ENCODE data around the gene TEC. TPM values are rescaled to one million over a fixed set of nuclear protein-coding genes. Genes with fewer than 3 reads are reported as not detected.
A peak's percentile ranks its signal among the peaks of the same experiment; 100 is the strongest.

Gene TEC
- total and polyA plus RNA-seq, 7 experiments from 2014 or later: 0.91 to 5.8 (median 2.5) TPM

DNA sequence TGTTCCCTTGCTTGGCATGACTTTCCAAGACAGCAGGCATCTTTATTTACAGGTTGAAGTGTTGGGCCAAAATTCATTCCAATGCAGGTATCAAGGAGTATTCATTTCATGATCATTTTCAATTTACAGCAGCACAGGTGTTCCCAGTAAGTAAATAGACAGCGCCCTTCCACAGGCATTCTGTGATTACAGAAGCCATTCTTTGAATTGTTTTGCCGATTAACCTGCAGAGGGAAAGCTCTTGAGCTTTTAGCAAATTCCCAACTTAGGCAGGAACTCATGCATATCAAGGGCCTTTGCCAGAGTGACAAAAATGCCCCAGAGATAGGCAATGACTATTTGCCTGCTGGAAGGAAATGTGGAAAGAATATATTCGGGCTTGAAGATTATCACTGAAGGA lies 142.4 kb downstream of the TEC start:
- Histone ChIP-seq H3K36me3 (ENCODE audit: control insufficient read depth in 2 of 3, insufficient read depth in 3 of 3, low read length in 3 of 3) (peaks cover 0 to 7% (median 0%) of the 10 kb centered on the region in 3 experiments), H3K4me1 (ENCODE audit: control insufficient read depth in 2 of 2, insufficient read depth in 2 of 2, low read length in 2 of 2) (peaks cover 32 to 87% of the 10 kb centered on the region in 2 donors), H3K9me3 (ENCODE audit: control insufficient read depth in 2 of 3, low read length in 3 of 3) (no peaks in the 10 kb centered on the region), H3K4me3 (ENCODE audit: low read length) (peak overlapping the region; percentile 52), H3K27me3 (ENCODE audit: control insufficient read depth in 2 of 2, insufficient read depth in 2 of 2, low read length in 2 of 2) (no peaks in the 10 kb centered on the region), H3K27ac (ENCODE audit: low read depth, low read length) (peak overlapping the region; percentile 79)
- intact Hi-C loops (cut with micrococcal nuclease): loop anchor here (5.0 to 10.0 kb wide), 2 partner anchors 418 to 420 kb away; no protein-coding TSS in a partner anchor
- CTCF ChIA-PET: interaction anchor here (1.0 to 6.3 kb wide), 7 partner anchors 9 to 113 kb away, joined by 3 to 127 read pairs (median 6); no protein-coding TSS in a partner anchor
- Mint-ChIP-seq H3K27ac (peak overlapping the region in 7 of 9 donors; percentile 89 to 97 (median 95)), H3K4me1 (peaks cover 0 to 89% (median 84%) of the 10 kb centered on the region in 7 donors), H3K36me3 (peaks cover 3 to 45% (median 22%) of the 10 kb centered on the region in 5 donors), H3K9me3 (no peaks in the 10 kb centered on the region), H3K27me3 (no peaks in the 10 kb centered on the region), H3K4me3 (peak overlapping the region in 9 of 10 donors; percentile 80 to 99 (median 91))
- ATAC-seq: no peak
- POLR2A ChIA-PET: interaction anchor here (2.8 to 12.1 kb wide), 2 partner anchors 10 to 11 kb away, joined by 18 to 184 read pairs; partner anchors contain the start of gene TXK
- DNase-seq: no peak

DNA sequence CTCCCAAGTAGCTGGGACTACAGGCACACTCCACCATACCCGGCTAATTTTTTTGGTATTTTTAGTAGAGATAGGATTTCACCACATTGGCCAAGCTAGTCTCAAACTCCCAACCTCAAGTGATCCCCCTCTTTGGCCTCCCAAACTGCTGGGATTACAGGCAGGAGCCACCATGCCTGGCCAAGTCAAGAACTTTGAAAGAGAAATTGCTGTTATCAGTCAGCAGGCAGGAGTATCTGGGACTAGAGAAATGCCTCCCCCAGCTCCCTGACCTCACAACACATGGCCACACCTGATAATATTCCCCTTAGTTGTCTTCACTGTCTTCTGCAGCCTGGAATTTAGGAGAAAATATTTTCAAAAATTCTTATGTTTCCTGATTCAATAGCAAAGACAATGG lies 143.0 kb downstream of the TEC start:
- no peak for DNase-seq
- H3K36me3 Mint-ChIP-seq: peaks cover 3 to 42% (median 18%) of the 10 kb centered on the region in 5 donors
- POLR2A ChIA-PET: interaction anchor here (0.7 to 12.1 kb wide), 3 partner anchors 9 to 12 kb away, joined by 11 to 184 read pairs (median 18); partner anchors contain the start of gene TXK
- peaks cover 0 to 87% (median 83%) of the 10 kb centered on the region in 7 donors for H3K4me1 Mint-ChIP-seq
- peaks cover 32 to 89% of the 10 kb centered on the region in 2 donors for H3K4me1 ChIP-seq (ENCODE audit: control insufficient read depth in 2 of 2, insufficient read depth in 2 of 2, low read length in 2 of 2)
- intact Hi-C loops (cut with micrococcal nuclease): loop anchor here (5.0 to 10.0 kb wide), 2 partner anchors 418 to 421 kb away; no protein-coding TSS in a partner anchor
- no peaks in the 10 kb centered on the region for H3K27me3 Mint-ChIP-seq
- H3K4me3 ChIP-seq (ENCODE audit: low read length): peak overlapping the region; percentile 52
- H3K27me3 ChIP-seq (ENCODE audit: control insufficient read depth in 2 of 2, insufficient read depth in 2 of 2, low read length in 2 of 2): no peaks in the 10 kb centered on the region
- peak overlapping the region; percentile 79 for H3K27ac ChIP-seq (ENCODE audit: low read depth, low read length)
- CTCF ChIA-PET: interaction anchor here (1.5 to 6.3 kb wide), 3 partner anchors 13 to 79 kb away, joined by 6 to 127 read pairs (median 12); no protein-coding TSS in a partner anchor
- no peak for ATAC-seq
- no peaks in the 10 kb centered on the region for H3K9me3 ChIP-seq (ENCODE audit: control insufficient read depth in 2 of 3, low read length in 3 of 3)
- H3K27ac Mint-ChIP-seq: peak overlapping the region in 7 of 9 donors; percentile 89 to 97 (median 95)
- H3K4me3 Mint-ChIP-seq: peak overlapping the region in 9 of 10 donors; percentile 42 to 99 (median 87)
- no peaks in the 10 kb centered on the region for H3K9me3 Mint-ChIP-seq
- H3K36me3 ChIP-seq (ENCODE audit: control insufficient read depth in 2 of 3, insufficient read depth in 3 of 3, low read length in 3 of 3): peaks cover 0 to 7% (median 0%) of the 10 kb centered on the region in 3 experiments

DNA sequence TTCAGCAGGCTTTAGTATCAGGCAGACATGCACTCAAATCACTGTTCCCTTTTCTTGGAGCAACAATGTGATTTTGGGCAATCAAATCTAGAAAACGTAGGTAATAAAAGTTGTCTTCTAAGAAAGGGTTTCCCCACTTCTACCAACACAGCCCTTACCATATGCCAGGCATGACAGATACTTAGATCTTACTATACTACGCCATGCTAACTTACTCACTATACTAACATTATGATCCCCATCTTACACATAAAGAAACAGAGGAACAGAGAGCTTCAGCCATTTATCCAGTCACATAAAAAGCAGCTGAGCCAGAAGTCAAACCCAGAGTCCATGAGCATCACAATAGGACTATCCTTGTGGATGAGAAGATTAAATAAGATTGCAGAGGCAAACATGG lies 144.8 kb downstream of the TEC start:
- ATAC-seq: no peak
- Mint-ChIP-seq H3K27ac (peak overlapping the region in 7 of 9 donors; percentile 7 to 97 (median 93)), H3K4me1 (peaks cover 2 to 71% (median 67%) of the 10 kb centered on the region in 7 donors), H3K27me3 (no peaks in the 10 kb centered on the region), H3K9me3 (no peaks in the 10 kb centered on the region), H3K4me3 (peak overlapping the region in 9 of 10 donors; percentile 12 to 96 (median 68)), H3K36me3 (peaks cover 3 to 35% (median 9%) of the 10 kb centered on the region in 5 donors)
- H3K9me3 ChIP-seq (ENCODE audit: control insufficient read depth in 2 of 3, low read length in 3 of 3): no peaks in the 10 kb centered on the region
- intact Hi-C loops (cut with micrococcal nuclease): loop anchor here (5.0 to 10.0 kb wide), 2 partner anchors 420 to 422 kb away; no protein-coding TSS in a partner anchor
- H3K4me3 ChIP-seq (ENCODE audit: low read length): no peak overlapping the region
- ChIA-PET POLR2A (interaction anchor here (12.1 kb wide), 1 partner anchor 13 kb away, joined by 184 read pairs; the partner anchor contains the start of gene TXK), CTCF (interaction anchor here (0.8 to 3.1 kb wide), 3 partner anchors 9 to 17 kb away, joined by 3 to 9 read pairs (median 7); no protein-coding TSS in a partner anchor)
- H3K27ac ChIP-seq (ENCODE audit: low read depth, low read length): peak overlapping the region; percentile 79
- H3K27me3 ChIP-seq (ENCODE audit: control insufficient read depth in 2 of 2, insufficient read depth in 2 of 2, low read length in 2 of 2): no peaks in the 10 kb centered on the region
- DNase-seq: no peak
- H3K36me3 ChIP-seq (ENCODE audit: control insufficient read depth in 2 of 3, insufficient read depth in 3 of 3, low read length in 3 of 3): no peaks in the 10 kb centered on the region
- peaks cover 25 to 88% of the 10 kb centered on the region in 2 donors for H3K4me1 ChIP-seq (ENCODE audit: control insufficient read depth in 2 of 2, insufficient read depth in 2 of 2, low read length in 2 of 2)

DNA sequence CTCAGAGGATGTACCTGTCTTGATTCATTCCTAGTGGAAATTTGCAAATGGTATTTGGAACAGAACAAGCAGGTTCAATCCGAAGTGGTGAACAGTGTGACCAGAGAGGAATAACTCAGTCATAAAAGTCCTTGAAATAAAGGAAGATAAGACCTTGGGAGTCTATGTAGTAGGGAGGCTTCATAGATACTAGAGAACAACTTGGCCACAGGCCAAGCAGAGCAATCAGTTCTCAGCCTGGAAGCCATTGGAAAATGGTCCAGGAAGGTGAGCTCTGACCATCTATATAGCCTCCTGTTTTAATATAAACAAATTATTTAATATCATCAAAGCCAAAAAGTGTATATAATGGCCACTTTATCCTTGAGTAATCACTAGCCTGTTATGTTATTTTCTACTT lies 146.9 kb downstream of the TEC start:
- ChIA-PET POLR2A (interaction anchor here (0.6 to 12.1 kb wide), 3 partner anchors 9 to 23 kb away, joined by 3 to 184 read pairs (median 14); partner anchors contain the start of gene TXK), CTCF (interaction anchor here (1.6 kb wide), 1 partner anchor 19 kb away, joined by 3 read pairs; no protein-coding TSS in a partner anchor)
- Histone ChIP-seq H3K27ac (ENCODE audit: low read depth, low read length) (no peak overlapping the region), H3K36me3 (ENCODE audit: control insufficient read depth in 2 of 3, insufficient read depth in 3 of 3, low read length in 3 of 3) (peaks cover 0 to 5% (median 0%) of the 10 kb centered on the region in 3 experiments), H3K9me3 (ENCODE audit: control insufficient read depth in 2 of 3, low read length in 3 of 3) (no peaks in the 10 kb centered on the region), H3K4me3 (ENCODE audit: low read length) (no peak overlapping the region), H3K27me3 (ENCODE audit: control insufficient read depth in 2 of 2, insufficient read depth in 2 of 2, low read length in 2 of 2) (no peaks in the 10 kb centered on the region), H3K4me1 (ENCODE audit: control insufficient read depth in 2 of 2, insufficient read depth in 2 of 2, low read length in 2 of 2) (peaks cover 22 to 90% of the 10 kb centered on the region in 2 donors)
- intact Hi-C loops (cut with micrococcal nuclease): loop anchor here in 1 of 2 donors (10.0 kb wide), 1 partner anchor 422 kb away; no protein-coding TSS in a partner anchor
- H3K4me1 Mint-ChIP-seq: peaks cover 24 to 72% (median 68%) of the 10 kb centered on the region in 7 donors
- H3K27ac Mint-ChIP-seq: peak overlapping the region in 1 of 9 donors; percentile 97
- peaks cover 0 to 1% (median 0%) of the 10 kb centered on the region in 11 donors for H3K9me3 Mint-ChIP-seq
- DNase-seq (no peak), ATAC-seq (no peak)
- no peak overlapping the region for H3K4me3 Mint-ChIP-seq
- no peaks in the 10 kb centered on the region for H3K27me3 Mint-ChIP-seq
- peaks cover 6 to 43% (median 11%) of the 10 kb centered on the region in 5 donors for H3K36me3 Mint-ChIP-seq

DNA sequence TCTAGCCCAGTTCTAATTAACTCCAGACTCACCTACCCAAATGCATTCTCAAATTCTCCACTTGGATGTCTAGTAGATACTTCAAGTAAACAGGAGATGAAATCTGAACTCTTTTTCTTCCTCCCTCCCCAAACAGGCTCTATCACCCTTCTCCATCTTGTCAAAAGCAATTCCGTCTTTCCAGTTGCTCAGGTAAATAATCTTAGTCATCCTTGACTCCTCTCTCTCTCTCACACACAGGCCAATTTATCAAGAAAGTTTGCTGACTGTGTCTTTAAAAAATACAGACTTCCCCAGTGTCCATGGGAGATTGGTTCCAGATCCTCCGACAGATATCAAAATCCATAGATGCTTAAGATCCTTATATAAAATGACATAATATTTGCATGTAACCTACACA lies 148.5 kb downstream of the TEC start:
- intact Hi-C loops (cut with micrococcal nuclease): loop anchor here in 1 of 2 donors (10.0 kb wide), 1 partner anchor 424 kb away; no protein-coding TSS in a partner anchor
- CTCF ChIA-PET: no interaction called here

DNA sequence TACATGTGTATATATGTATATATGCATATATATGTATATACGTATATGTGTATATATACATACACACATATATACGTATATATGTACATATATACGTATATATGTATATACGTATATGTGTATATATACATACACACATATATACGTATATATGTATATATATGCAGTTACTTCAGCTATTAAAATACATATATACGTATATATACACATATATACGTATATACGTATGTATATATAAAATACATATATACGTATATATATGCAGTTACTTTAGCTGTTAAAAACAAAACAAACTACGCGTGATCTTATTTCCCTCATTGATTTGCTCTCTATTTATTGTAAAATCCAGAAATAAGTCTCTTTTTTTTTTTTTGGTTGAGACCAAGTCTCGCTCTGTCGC lies 149.5 kb downstream of the TEC start:
- no peaks in the 10 kb centered on the region for H3K9me3 ChIP-seq (ENCODE audit: control insufficient read depth in 2 of 3, low read length in 3 of 3)
- POLR2A ChIA-PET: interaction anchor here (0.5 to 1.0 kb wide), 3 partner anchors 14 to 717 kb away, joined by 3 read pairs; partner anchors contain the start of gene TXK
- CTCF ChIA-PET: no interaction called here
- Mint-ChIP-seq H3K27me3 (no peaks in the 10 kb centered on the region), H3K9me3 (peaks cover 0 to 1% (median 0%) of the 10 kb centered on the region in 11 donors), H3K4me3 (peak overlapping the region in 2 of 10 donors; percentile 42 to 68), H3K27ac (peak overlapping the region in 2 of 9 donors; percentile 24 to 92), H3K36me3 (peaks cover 10 to 43% (median 13%) of the 10 kb centered on the region in 5 donors), H3K4me1 (peaks cover 41 to 69% (median 60%) of the 10 kb centered on the region in 7 donors)
- no peak for DNase-seq
- peaks cover 0 to 5% (median 0%) of the 10 kb centered on the region in 3 experiments for H3K36me3 ChIP-seq (ENCODE audit: control insufficient read depth in 2 of 3, insufficient read depth in 3 of 3, low read length in 3 of 3)
- no peak overlapping the region for H3K27ac ChIP-seq (ENCODE audit: low read depth, low read length)
- intact Hi-C loops (cut with micrococcal nuclease): loop anchor here in 1 of 2 donors (10.0 kb wide), 1 partner anchor 425 kb away; no protein-coding TSS in a partner anchor
- peaks cover 9 to 67% of the 10 kb centered on the region in 2 donors for H3K4me1 ChIP-seq (ENCODE audit: control insufficient read depth in 2 of 2, insufficient read depth in 2 of 2, low read length in 2 of 2)
- H3K4me3 ChIP-seq (ENCODE audit: low read length): no peak overlapping the region
- ATAC-seq: no peak
- no peaks in the 10 kb centered on the region for H3K27me3 ChIP-seq (ENCODE audit: control insufficient read depth in 2 of 2, insufficient read depth in 2 of 2, low read length in 2 of 2)

More for the DNA sequence above, 148.5 kb downstream of the TEC start:
- Histone ChIP-seq H3K27me3 (ENCODE audit: control insufficient read depth in 2 of 2, insufficient read depth in 2 of 2, low read length in 2 of 2) (no peaks in the 10 kb centered on the region), H3K4me3 (ENCODE audit: low read length) (no peak overlapping the region), H3K9me3 (ENCODE audit: control insufficient read depth in 2 of 3, low read length in 3 of 3) (no peaks in the 10 kb centered on the region), H3K36me3 (ENCODE audit: control insufficient read depth in 2 of 3, insufficient read depth in 3 of 3, low read length in 3 of 3) (peaks cover 0 to 5% (median 0%) of the 10 kb centered on the region in 3 experiments), H3K27ac (ENCODE audit: low read depth, low read length) (no peak overlapping the region), H3K4me1 (ENCODE audit: control insufficient read depth in 2 of 2, insufficient read depth in 2 of 2, low read length in 2 of 2) (peaks cover 9 to 78% of the 10 kb centered on the region in 2 donors)
- peaks cover 0 to 1% (median 0%) of the 10 kb centered on the region in 11 donors for H3K9me3 Mint-ChIP-seq
- ATAC-seq (no peak), DNase-seq (no peak)
- H3K4me1 Mint-ChIP-seq: peaks cover 39 to 72% (median 68%) of the 10 kb centered on the region in 7 donors
- no peak overlapping the region for H3K27ac Mint-ChIP-seq
- POLR2A ChIA-PET: no interaction called here
- no peaks in the 10 kb centered on the region for H3K27me3 Mint-ChIP-seq
- H3K36me3 Mint-ChIP-seq: peaks cover 10 to 46% (median 13%) of the 10 kb centered on the region in 5 donors
- no peak overlapping the region for H3K4me3 Mint-ChIP-seq
